HCT116 (cell line): ENCODE data around the gene MEFV. TPM values are rescaled to one million over a fixed set of nuclear protein-coding genes. Genes with fewer than 3 reads are reported as not detected.

ENCODE experiments used
- ATAC-seq: fragments of 200-7000 bp; cut with Tn5 transposase; 2 replicates; pipeline ENCODE4 v1.9.1; 2020; ENCODE audit warnings: mild to moderate bottlenecking, moderate library complexity
- BruUV-seq: library from RNA; stranded (reverse); fragments of 400-500 nt; replicated peaks from 2 replicates; lab custom pipeline; 2021; lab: Mats Ljungman, UMichigan
- CTCF ChIA-PET: fragments of 300-600 bp; sonication (Branson Sonifier 250); formaldehyde crosslinking; loops from one replicate; lab custom pipeline; 2021; ENCODE audit warnings: antibody characterized with exemption; lab: Charles Lee
- POLR2A ChIA-PET: fragments of 300-600, 350-600 bp; sonication (Branson Sonifier 250); formaldehyde crosslinking; loops from one replicate; lab custom pipeline; 2021; ENCODE audit warnings: antibody characterized with exemption; lab: Charles Lee
- RAD21 ChIA-PET, 2 experiments: fragments of 300-600 bp; sonication (Branson Sonifier 250); formaldehyde crosslinking; loops; one replicate each; lab custom pipeline; 2023; ENCODE audit warnings: low total read pairs in 2 of 2; ENCODE audit not compliant: uncharacterized antibody in 2 of 2, unreplicated experiment in 2 of 2, low non-redundant PET in 1 of 2; lab: Charles Lee
- DNase-seq: peaks from one replicate; pipeline ENCODE4 v3.0.0-alpha.2; 2010; ENCODE audit warnings: low read depth, low spot score
- H2AFZ ChIP-seq: fragments of 200-600 bp; shearing (Covaris generic), sonication (generic); 2 replicates; pipeline ENCODE4 v1.6.1; 2017; ENCODE audit warnings: low read depth, mixed run types, mixed read lengths, antibody characterized with exemption, low read length; ENCODE audit not compliant: poor library complexity, severe bottlenecking
- H3K27ac ChIP-seq: 2 replicates; pipeline ENCODE4 v1.5.1; 2012; ENCODE audit warnings: low read depth, low read length
- H3K27me3 ChIP-seq: fragments of 200-600 bp; sonication (generic); 2 replicates; pipeline ENCODE4 v1.6.1; 2016; ENCODE audit warnings: mixed run types, low read length, mixed read lengths; ENCODE audit not compliant: insufficient read depth
- H3K36me3 ChIP-seq, 2 experiments: fragments of 200-500 bp in 1 of 2; fragments of 200-600 bp in 1 of 2; sonication (Bioruptor generic) in 1 of 2; sonication (generic) in 1 of 2; 2 replicates each; pipeline versions ENCODE4 v1.5.1 to v1.6.1; 2014 to 2016; ENCODE audit warnings: low read length in 2 of 2, inconsistent platforms in 1 of 2, mixed read lengths in 1 of 2, mixed run types in 1 of 2; ENCODE audit not compliant: insufficient read depth in 2 of 2, control insufficient read depth in 1 of 2
- H3K4me1 ChIP-seq, 2 experiments: fragments of 200-600 bp in 1 of 2; sonication (generic) in 1 of 2; 2 replicates each; pipeline versions ENCODE4 v1.5.1 to v1.6.1; 2012 to 2017; ENCODE audit warnings: low read length in 2 of 2, inconsistent platforms in 1 of 2, mild to moderate bottlenecking in 1 of 2, mixed read lengths in 1 of 2, mixed run types in 1 of 2, moderate library complexity in 1 of 2; ENCODE audit not compliant: insufficient read depth in 2 of 2, control insufficient read depth in 1 of 2
- H3K4me2 ChIP-seq: fragments of 200-600 bp; sonication (generic); 2 replicates; pipeline ENCODE4 v1.6.1; 2017; ENCODE audit warnings: mixed run types, low read length, mixed read lengths
- H3K4me3 ChIP-seq, 2 experiments: fragments of 200-600 bp in 1 of 2; sonication (generic) in 1 of 2; replicated peaks in 1 of 2; 2 replicates each; pipeline ENCODE4 v1.5.1; 2011 to 2016; ENCODE audit warnings: low read length in 2 of 2, control low read depth in 1 of 2, low read depth in 1 of 2, mild to moderate bottlenecking in 1 of 2, mixed read lengths in 1 of 2, mixed run types in 1 of 2
- H3K79me2 ChIP-seq: fragments of 200-600 bp; sonication (generic); 2 replicates; pipeline ENCODE4 v1.6.1; 2017; ENCODE audit warnings: mild to moderate bottlenecking, mixed run types, low read length, moderate library complexity, mixed read lengths; ENCODE audit not compliant: insufficient read depth
- H3K9ac ChIP-seq: fragments of 200-600 bp; sonication (generic); 2 replicates; pipeline ENCODE4 v1.6.1; 2016; ENCODE audit warnings: low read length, mixed read lengths
- H3K9me2 ChIP-seq: fragments of 200-600 bp; sonication (generic), shearing (Covaris generic); 2 replicates; pipeline ENCODE4 v1.6.1; 2017; ENCODE audit warnings: mixed run types, mild to moderate bottlenecking, moderate library complexity; ENCODE audit not compliant: insufficient read depth
- H3K9me3 ChIP-seq, 2 experiments: fragments of 200-500 bp in 1 of 2; fragments of 200-600 bp in 1 of 2; sonication (Bioruptor generic) in 1 of 2; sonication (generic) in 1 of 2; 2 replicates each; pipeline ENCODE4 v1.6.1; 2014 to 2017; ENCODE audit warnings: low read length in 2 of 2, mixed read lengths in 2 of 2, inconsistent platforms in 1 of 2, low read depth in 1 of 2, mild to moderate bottlenecking in 1 of 2, mixed run types in 1 of 2, moderate library complexity in 1 of 2; ENCODE audit not compliant: control insufficient read depth in 1 of 2, insufficient read depth in 1 of 2
- H4K20me1 ChIP-seq: fragments of 200-600 bp; sonication (generic), shearing (Covaris generic); 2 replicates; pipeline ENCODE4 v1.6.1; 2017; ENCODE audit warnings: mixed run types, mild to moderate bottlenecking, moderate library complexity; ENCODE audit not compliant: insufficient read depth
- CEBPB ChIP-seq: IDR thresholded peaks from 2 replicates; pipeline ENCODE4 v1.6.1; 2012; ENCODE audit warnings: low read depth
- EGR1 ChIP-seq: IDR thresholded peaks from 2 replicates; pipeline ENCODE4 v1.6.1; 2012; ENCODE audit warnings: low read depth
- ELF1 ChIP-seq: IDR thresholded peaks from 2 replicates; pipeline ENCODE4 v1.6.1; 2012; ENCODE audit warnings: low read depth, borderline replicate concordance
- EZH2 ChIP-seq: fragments of 200-600 bp; sonication (generic); IDR thresholded peaks from 2 replicates; pipeline ENCODE4 v1.6.1; 2017; ENCODE audit warnings: antibody characterized with exemption, mixed run types
- EZH2phosphoT487 ChIP-seq: fragments of 200-600 bp; IDR thresholded peaks from 2 replicates; pipeline ENCODE4 v1.6.1; 2018; ENCODE audit warnings: antibody characterized with exemption, borderline replicate concordance
- FOSL1 ChIP-seq: IDR thresholded peaks from 2 replicates; pipeline ENCODE4 v1.6.1; 2012; ENCODE audit warnings: low read depth
- MAX ChIP-seq: IDR thresholded peaks from 2 replicates; pipeline ENCODE4 v1.6.1; 2012
- POLR2AphosphoS5 ChIP-seq: IDR thresholded peaks from 2 replicates; pipeline ENCODE4 v1.6.1; 2011; ENCODE audit warnings: mild to moderate bottlenecking, low read depth, low read length, moderate library complexity
- SP1 ChIP-seq: IDR thresholded peaks from 2 replicates; pipeline ENCODE4 v1.6.1; 2012; ENCODE audit warnings: low read depth
- YY1 ChIP-seq: IDR thresholded peaks from 2 replicates; pipeline ENCODE4 v1.6.1; 2011; ENCODE audit warnings: low read length, low read depth, moderate library complexity, mild to moderate bottlenecking; ENCODE audit not compliant: insufficient replicate concordance; ENCODE audit errors: extremely low read depth
- ZBTB33 ChIP-seq: IDR thresholded peaks from 2 replicates; pipeline ENCODE4 v1.6.1; 2011; ENCODE audit warnings: mild to moderate bottlenecking, low read length, moderate library complexity; ENCODE audit not compliant: insufficient replicate concordance; ENCODE audit errors: extremely low read depth
- ZFX ChIP-seq: fragments of 450-650 bp; IDR thresholded peaks from 2 replicates; pipeline ENCODE4 v1.6.1; 2017
- intact Hi-C: fragments of 100-400 bp; cut with micrococcal nuclease; formaldehyde crosslinking; loops from 2 replicates; pipeline ENCODE4 v1.10.0; 2022
- total RNA-seq: library from RNA; stranded (reverse); gene quantifications from one replicate; pipeline ENCODE4 v1.2.1, GENCODE V29; 2021; ENCODE audit not compliant: unreplicated experiment

The MEFV gene
- total RNA-seq, 1 experiment from 2014 or later = 0.15 TPM

- Histone ChIP-seq H3K27me3 (no peaks in the 10 kb centered on the region), H3K27ac (no peak overlapping the region), H3K4me3 (no peak overlapping the region), H3K9ac (no peak overlapping the region), H3K9me3 (peaks cover 3% of the 10 kb centered on the region in 2 experiments; a peak in 2 of 4 replicates), H3K9me2 (no peaks in the 10 kb centered on the region), H3K4me2 (no peak overlapping the region), H4K20me1 (no peaks in the 10 kb centered on the region), H3K79me2 (no peaks in the 10 kb centered on the region), H3K4me1 (peaks cover 0 to 4% of the 10 kb centered on the region in 2 experiments; a peak in 1 of 4 replicates), H2AFZ (no peak overlapping the region), H3K36me3 (no peaks in the 10 kb centered on the region)
- ChIA-PET POLR2A (no interaction called here), CTCF (no interaction called here), RAD21 (no interaction called here)
- BruUV-seq = no TSS peak
- ATAC-seq (no peak), DNase-seq (no peak)
- TF ChIP-seq ELF1 = no peak
- no peak for TF ChIP-seq CEBPB
- no peak for TF ChIP-seq EGR1
- intact Hi-C loops = no loop called here
Observed at GRCh38 chr16:3248596-3248995, 7.8 kb downstream of the MEFV start.

GRCh38 chr16:3246876-3247275 lies 9.6 kb downstream of the MEFV start:
- Histone ChIP-seq H2AFZ (no peak overlapping the region), H3K79me2 (no peaks in the 10 kb centered on the region), H3K36me3 (no peaks in the 10 kb centered on the region), H3K9me3 (peaks cover 3% of the 10 kb centered on the region in 2 experiments; a peak in 2 of 4 replicates), H3K27me3 (no peaks in the 10 kb centered on the region), H3K9ac (no peak overlapping the region), H3K27ac (no peak overlapping the region), H4K20me1 (no peaks in the 10 kb centered on the region), H3K4me3 (no peak overlapping the region), H3K4me1 (peaks cover 0 to 4% of the 10 kb centered on the region in 2 experiments; a peak in 1 of 4 replicates), H3K9me2 (no peaks in the 10 kb centered on the region), H3K4me2 (no peak overlapping the region)
- ChIA-PET CTCF (no interaction called here), RAD21 (no interaction called here), POLR2A (no interaction called here)
- intact Hi-C loops = no loop called here
- ATAC-seq (no peak), DNase-seq (no peak)
- no peak for TF ChIP-seq ZBTB33
- TF ChIP-seq SP1 = no peak
- no peak for TF ChIP-seq POLR2AphosphoS5
- no peak for TF ChIP-seq EZH2phosphoT487
- no peak for TF ChIP-seq MAX
- no peak for TF ChIP-seq ZFX
- TF ChIP-seq YY1 = no peak
- no peak for TF ChIP-seq FOSL1
- TF ChIP-seq EZH2 = no peak
- BruUV-seq = no TSS peak
